Ishikawa (cell line): ENCODE results near the gene ANKRD33.

Experiments
- CEBPB ChIP-seq: IDR thresholded peaks from 2 replicates; pipeline ENCODE4 v1.6.1; 2012
- CREB1 ChIP-seq: IDR thresholded peaks from 2 replicates; pipeline ENCODE4 v1.6.1; 2012; ENCODE audit warnings: low read depth
- EGR1 ChIP-seq: IDR thresholded peaks from 2 replicates; pipeline ENCODE4 v1.6.1; 2012
- EP300 ChIP-seq: IDR thresholded peaks from 2 replicates; pipeline ENCODE4 v1.6.1; 2012; ENCODE audit warnings: borderline replicate concordance
- FOXM1 ChIP-seq: IDR thresholded peaks from 2 replicates; pipeline ENCODE4 v1.6.1; 2012; ENCODE audit warnings: low read depth, borderline replicate concordance
- NFIC ChIP-seq: IDR thresholded peaks from 2 replicates; pipeline ENCODE4 v1.6.1; 2012
- RAD21 ChIP-seq: IDR thresholded peaks from 2 replicates; pipeline ENCODE4 v1.6.1; 2012; ENCODE audit warnings: low read depth
- REST ChIP-seq: IDR thresholded peaks from 2 replicates; pipeline ENCODE4 v1.6.1; 2012; ENCODE audit warnings: low read depth, mild to moderate bottlenecking
- TAF1 ChIP-seq: IDR thresholded peaks from 2 replicates; pipeline ENCODE4 v1.6.1; 2012; ENCODE audit warnings: low read depth, mild to moderate bottlenecking
- TCF12 ChIP-seq: IDR thresholded peaks from 2 replicates; pipeline ENCODE4 v1.6.1; 2012; ENCODE audit warnings: low read depth
- TEAD4 ChIP-seq: IDR thresholded peaks from 2 replicates; pipeline ENCODE4 v1.6.1; 2012
- YY1 ChIP-seq: IDR thresholded peaks from 2 replicates; pipeline ENCODE4 v1.6.1; 2012; ENCODE audit warnings: low read depth
- ZBTB7A ChIP-seq: IDR thresholded peaks from 2 replicates; pipeline ENCODE4 v1.6.1; 2012; ENCODE audit warnings: low read depth
- TF ChIP-seq, protein P1 (sequence below): IDR thresholded peaks from 2 replicates; pipeline ENCODE4 v1.6.1; 2012
- TF ChIP-seq, protein P2 (sequence below): IDR thresholded peaks from 2 replicates; pipeline ENCODE4 v1.6.1; 2012

The ANKRD33 gene

DNA sequence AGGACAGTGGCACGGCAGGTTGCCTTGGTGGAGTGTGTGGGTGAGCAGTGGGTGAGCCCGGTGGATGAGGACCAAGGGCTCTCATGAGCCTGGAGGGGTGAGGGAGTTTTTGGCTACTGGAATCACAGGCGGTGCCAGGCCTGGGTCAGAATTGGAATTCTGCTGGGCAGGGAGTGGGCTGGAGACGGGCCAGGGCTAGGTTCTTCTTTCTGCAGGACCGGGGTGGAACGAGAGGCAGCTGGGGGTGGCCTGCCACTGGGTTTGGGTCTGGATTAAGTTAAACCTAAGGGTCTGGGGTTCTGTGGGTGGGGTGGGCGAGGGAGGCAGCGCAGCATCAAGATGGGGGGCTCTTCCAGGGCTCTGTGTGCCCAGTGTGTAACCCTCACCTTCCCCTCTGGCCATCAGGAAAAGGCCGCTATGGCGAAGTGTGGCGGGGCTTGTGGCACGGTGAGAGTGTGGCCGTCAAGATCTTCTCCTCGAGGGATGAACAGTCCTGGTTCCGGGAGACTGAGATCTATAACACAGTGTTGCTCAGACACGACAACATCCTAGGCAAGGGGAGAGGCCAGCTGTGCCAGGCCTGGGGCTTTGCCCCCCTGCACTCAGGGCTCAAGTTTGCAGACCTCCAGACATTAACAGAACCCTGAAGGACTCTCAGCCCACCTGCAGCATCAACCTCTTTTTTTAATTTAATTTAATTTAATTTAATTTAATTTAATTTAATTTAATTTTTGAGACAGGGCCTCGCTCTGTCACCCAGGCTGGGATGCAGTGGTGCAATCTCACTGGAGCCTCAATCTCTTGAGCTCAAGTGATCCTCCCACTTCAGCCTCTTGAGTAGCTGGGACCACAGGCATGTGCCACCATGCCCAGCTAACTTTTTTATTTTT lies 26.4 kb downstream of the ANKRD33 start:
- TF ChIP-seq, protein P1, sequence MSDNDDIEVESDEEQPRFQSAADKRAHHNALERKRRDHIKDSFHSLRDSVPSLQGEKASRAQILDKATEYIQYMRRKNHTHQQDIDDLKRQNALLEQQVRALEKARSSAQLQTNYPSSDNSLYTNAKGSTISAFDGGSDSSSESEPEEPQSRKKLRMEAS, result no peak
- no peak for TF ChIP-seq ZBTB7A
- TF ChIP-seq YY1, result no peak
- TF ChIP-seq EP300, result no peak

GRCh38 chr12:51915003-51915625 lies 27.2 kb downstream of the ANKRD33 start:
- no peak for TF ChIP-seq TAF1
- TF ChIP-seq REST, result no peak
- TF ChIP-seq, protein P1, result 0 out of 2 replicates have a peak, but pooled peaks have one; percentile 15

DNA sequence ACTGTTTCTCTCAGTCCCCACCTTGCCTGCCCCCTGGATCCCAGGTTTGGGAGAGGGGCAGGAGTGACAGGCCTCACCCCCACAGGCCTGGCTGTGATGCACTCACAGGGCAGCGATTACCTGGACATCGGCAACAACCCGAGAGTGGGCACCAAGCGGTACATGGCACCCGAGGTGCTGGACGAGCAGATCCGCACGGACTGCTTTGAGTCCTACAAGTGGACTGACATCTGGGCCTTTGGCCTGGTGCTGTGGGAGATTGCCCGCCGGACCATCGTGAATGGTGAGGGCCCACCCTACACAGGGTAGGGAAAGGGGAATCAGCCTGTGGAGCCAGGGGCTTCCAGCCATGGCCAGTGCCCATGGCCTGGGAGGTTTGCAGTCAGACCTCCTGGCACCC lies 28.0 kb downstream of the ANKRD33 start:
- TF ChIP-seq CEBPB (no peak), EP300 (no peak)

GRCh38 chr12:51917041-51917590 lies 29.2 kb downstream of the ANKRD33 start:
- TF ChIP-seq, protein P2, sequence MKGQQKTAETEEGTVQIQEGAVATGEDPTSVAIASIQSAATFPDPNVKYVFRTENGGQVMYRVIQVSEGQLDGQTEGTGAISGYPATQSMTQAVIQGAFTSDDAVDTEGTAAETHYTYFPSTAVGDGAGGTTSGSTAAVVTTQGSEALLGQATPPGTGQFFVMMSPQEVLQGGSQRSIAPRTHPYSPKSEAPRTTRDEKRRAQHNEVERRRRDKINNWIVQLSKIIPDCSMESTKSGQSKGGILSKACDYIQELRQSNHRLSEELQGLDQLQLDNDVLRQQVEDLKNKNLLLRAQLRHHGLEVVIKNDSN, result no peak
- TF ChIP-seq EGR1 (no peak), FOXM1 (no peak), YY1 (no peak), RAD21 (no peak), TCF12 (no peak), REST (no peak), TEAD4 (no peak), EP300 (no peak), TAF1 (no peak), NFIC (no peak), ZBTB7A (no peak), CEBPB (no peak), CREB1 (no peak)
- TF ChIP-seq, protein P1, result no peak

GRCh38 chr12:51917746-51918453 lies 30.0 kb downstream of the ANKRD33 start:
- TF ChIP-seq CEBPB (no peak), TEAD4 (no peak), EGR1 (no peak), TCF12 (no peak), CREB1 (no peak)
- TF ChIP-seq, protein P2, result no peak
- TF ChIP-seq, protein P1, result no peak
